ENCODE results near the gene MAFF. TPM values are rescaled to one million over a fixed set of nuclear protein-coding genes. Genes with fewer than 3 reads are reported as not detected.

The MAFF gene
- total RNA-seq, 1 experiment from 2014 or later = 4.6 TPM

GRCh38 chr22:38214302-38215056 lies 12.7 kb downstream of the MAFF start (continued):
- TF ChIP-seq GRHL2 (CRISPR knock-in tag; IDR thresholded peaks at IDR 0.05; ENCODE audit: insufficient replicate concordance, severe bottlenecking) = no peak
- TF ChIP-seq NR3C1 (CRISPR knock-in tag; conservative IDR thresholded peaks at IDR 0.05; ENCODE audit: low read depth) = no peak
- TF ChIP-seq ATF6 (CRISPR knock-in tag; IDR thresholded peaks at IDR 0.05) = no peak
- TF ChIP-seq, protein P1, sequence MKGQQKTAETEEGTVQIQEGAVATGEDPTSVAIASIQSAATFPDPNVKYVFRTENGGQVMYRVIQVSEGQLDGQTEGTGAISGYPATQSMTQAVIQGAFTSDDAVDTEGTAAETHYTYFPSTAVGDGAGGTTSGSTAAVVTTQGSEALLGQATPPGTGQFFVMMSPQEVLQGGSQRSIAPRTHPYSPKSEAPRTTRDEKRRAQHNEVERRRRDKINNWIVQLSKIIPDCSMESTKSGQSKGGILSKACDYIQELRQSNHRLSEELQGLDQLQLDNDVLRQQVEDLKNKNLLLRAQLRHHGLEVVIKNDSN (CRISPR knock-in tag; IDR thresholded peaks at IDR 0.05) = no peak
- TF ChIP-seq, protein P2, sequence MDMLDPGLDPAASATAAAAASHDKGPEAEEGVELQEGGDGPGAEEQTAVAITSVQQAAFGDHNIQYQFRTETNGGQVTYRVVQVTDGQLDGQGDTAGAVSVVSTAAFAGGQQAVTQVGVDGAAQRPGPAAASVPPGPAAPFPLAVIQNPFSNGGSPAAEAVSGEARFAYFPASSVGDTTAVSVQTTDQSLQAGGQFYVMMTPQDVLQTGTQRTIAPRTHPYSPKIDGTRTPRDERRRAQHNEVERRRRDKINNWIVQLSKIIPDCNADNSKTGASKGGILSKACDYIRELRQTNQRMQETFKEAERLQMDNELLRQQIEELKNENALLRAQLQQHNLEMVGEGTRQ (CRISPR knock-in tag; IDR thresholded peaks at IDR 0.05) = no peak
- TF ChIP-seq, protein P3, sequence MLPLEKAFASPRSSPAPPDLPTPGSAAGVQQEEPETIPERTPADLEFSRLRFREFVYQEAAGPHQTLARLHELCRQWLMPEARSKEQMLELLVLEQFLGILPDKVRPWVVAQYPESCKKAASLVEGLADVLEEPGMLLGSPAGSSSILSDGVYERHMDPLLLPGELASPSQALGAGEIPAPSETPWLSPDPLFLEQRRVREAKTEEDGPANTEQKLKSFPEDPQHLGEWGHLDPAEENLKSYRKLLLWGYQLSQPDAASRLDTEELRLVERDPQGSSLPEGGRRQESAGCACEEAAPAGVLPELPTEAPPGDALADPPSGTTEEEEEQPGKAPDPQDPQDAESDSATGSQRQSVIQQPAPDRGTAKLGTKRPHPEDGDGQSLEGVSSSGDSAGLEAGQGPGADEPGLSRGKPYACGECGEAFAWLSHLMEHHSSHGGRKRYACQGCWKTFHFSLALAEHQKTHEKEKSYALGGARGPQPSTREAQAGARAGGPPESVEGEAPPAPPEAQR (CRISPR knock-in tag; IDR thresholded peaks at IDR 0.05) = no peak
- TF ChIP-seq, protein P4, sequence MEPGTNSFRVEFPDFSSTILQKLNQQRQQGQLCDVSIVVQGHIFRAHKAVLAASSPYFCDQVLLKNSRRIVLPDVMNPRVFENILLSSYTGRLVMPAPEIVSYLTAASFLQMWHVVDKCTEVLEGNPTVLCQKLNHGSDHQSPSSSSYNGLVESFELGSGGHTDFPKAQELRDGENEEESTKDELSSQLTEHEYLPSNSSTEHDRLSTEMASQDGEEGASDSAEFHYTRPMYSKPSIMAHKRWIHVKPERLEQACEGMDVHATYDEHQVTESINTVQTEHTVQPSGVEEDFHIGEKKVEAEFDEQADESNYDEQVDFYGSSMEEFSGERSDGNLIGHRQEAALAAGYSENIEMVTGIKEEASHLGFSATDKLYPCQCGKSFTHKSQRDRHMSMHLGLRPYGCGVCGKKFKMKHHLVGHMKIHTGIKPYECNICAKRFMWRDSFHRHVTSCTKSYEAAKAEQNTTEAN (CRISPR knock-in tag; IDR thresholded peaks at IDR 0.05) = peak; percentile 66; the same call in 1 of the 2 replicates
- TF ChIP-seq, protein P5, sequence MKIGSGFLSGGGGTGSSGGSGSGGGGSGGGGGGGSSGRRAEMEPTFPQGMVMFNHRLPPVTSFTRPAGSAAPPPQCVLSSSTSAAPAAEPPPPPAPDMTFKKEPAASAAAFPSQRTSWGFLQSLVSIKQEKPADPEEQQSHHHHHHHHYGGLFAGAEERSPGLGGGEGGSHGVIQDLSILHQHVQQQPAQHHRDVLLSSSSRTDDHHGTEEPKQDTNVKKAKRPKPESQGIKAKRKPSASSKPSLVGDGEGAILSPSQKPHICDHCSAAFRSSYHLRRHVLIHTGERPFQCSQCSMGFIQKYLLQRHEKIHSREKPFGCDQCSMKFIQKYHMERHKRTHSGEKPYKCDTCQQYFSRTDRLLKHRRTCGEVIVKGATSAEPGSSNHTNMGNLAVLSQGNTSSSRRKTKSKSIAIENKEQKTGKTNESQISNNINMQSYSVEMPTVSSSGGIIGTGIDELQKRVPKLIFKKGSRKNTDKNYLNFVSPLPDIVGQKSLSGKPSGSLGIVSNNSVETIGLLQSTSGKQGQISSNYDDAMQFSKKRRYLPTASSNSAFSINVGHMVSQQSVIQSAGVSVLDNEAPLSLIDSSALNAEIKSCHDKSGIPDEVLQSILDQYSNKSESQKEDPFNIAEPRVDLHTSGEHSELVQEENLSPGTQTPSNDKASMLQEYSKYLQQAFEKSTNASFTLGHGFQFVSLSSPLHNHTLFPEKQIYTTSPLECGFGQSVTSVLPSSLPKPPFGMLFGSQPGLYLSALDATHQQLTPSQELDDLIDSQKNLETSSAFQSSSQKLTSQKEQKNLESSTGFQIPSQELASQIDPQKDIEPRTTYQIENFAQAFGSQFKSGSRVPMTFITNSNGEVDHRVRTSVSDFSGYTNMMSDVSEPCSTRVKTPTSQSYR (CRISPR knock-in tag; IDR thresholded peaks at IDR 0.05) = peak; percentile 33; the same call in 1 of the 2 replicates
- peak; percentile 63 for TF ChIP-seq SP1 (CRISPR knock-in tag; conservative IDR thresholded peaks at IDR 0.05)
- TF ChIP-seq ZNF396 (CRISPR knock-in tag; IDR thresholded peaks at IDR 0.05; ENCODE audit: borderline replicate concordance) = no peak
- no peak for TF ChIP-seq ZNF423 (CRISPR knock-in tag; IDR thresholded peaks at IDR 0.05)
- no peak for TF ChIP-seq MXD4 (CRISPR knock-in tag; IDR thresholded peaks at IDR 0.05; ENCODE audit: borderline replicate concordance)
- peak; percentile 74; the same call in 1 of the 2 replicates for TF ChIP-seq ZNF138 (CRISPR knock-in tag; conservative IDR thresholded peaks at IDR 0.05)
- 0 out of 2 replicates have a peak, but pooled peaks have one; percentile 20 for TF ChIP-seq NFYB (CRISPR knock-in tag; conservative IDR thresholded peaks at IDR 0.05; ENCODE audit: low read depth)
- TF ChIP-seq ZNF219 (CRISPR knock-in tag; IDR thresholded peaks at IDR 0.05; ENCODE audit: borderline replicate concordance) = peak; percentile 9; the same call in 1 of the 2 replicates
- TF ChIP-seq ATF3 (CRISPR knock-in tag; conservative IDR thresholded peaks at IDR 0.05) = 0 out of 2 replicates have a peak, but pooled peaks have one; percentile 41
- TF ChIP-seq EMX1 (CRISPR knock-in tag; IDR thresholded peaks at IDR 0.05) = no peak
- 0 out of 2 replicates have a peak, but pooled peaks have one; percentile 62 for TF ChIP-seq PRDM15 (CRISPR knock-in tag; IDR thresholded peaks at IDR 0.05)
- TF ChIP-seq ELF4 (CRISPR knock-in tag; IDR thresholded peaks at IDR 0.05; ENCODE audit: low read depth) = peak; percentile 76; the same call in 1 of the 2 replicates
- TF ChIP-seq ESRRA (CRISPR knock-in tag; IDR thresholded peaks at IDR 0.05; ENCODE audit: borderline replicate concordance) = peak; percentile 24; the same call in 1 of the 2 replicates
- TF ChIP-seq MAX (CRISPR knock-in tag; IDR thresholded peaks at IDR 0.05) = peak; percentile 85; the same call in 1 of the 2 replicates
- peak; percentile 91; the same call in 1 of the 2 replicates for TF ChIP-seq TCF7 (CRISPR knock-in tag; IDR thresholded peaks at IDR 0.05; ENCODE audit: low read depth)
- no peak for TF ChIP-seq ZBTB21 (CRISPR knock-in tag; IDR thresholded peaks at IDR 0.05; ENCODE audit: borderline replicate concordance)
- peak; percentile 6; the same call in 1 of the 2 replicates for TF ChIP-seq TEAD1 (CRISPR knock-in tag; IDR thresholded peaks at IDR 0.05)
